ENCODE data around the gene BHMT2. TPM values are rescaled to one million over a fixed set of nuclear protein-coding genes. Genes with fewer than 3 reads are reported as not detected.

BHMT2 gene
- polyA plus RNA-seq, 3 donors = not detected

GRCh38 chr5:79059674-79060073 lies 9.9 kb upstream of the BHMT2 start:
- H3K27ac ChIP-seq (ENCODE audit: low read depth in 1 of 2, low read length in 2 of 2) = no peak overlapping the region
- H3K36me3 ChIP-seq (replicated peaks in 1 of 2; ENCODE audit: control insufficient read depth in 1 of 2, insufficient read depth in 2 of 2, low read length in 2 of 2) = no peaks in the 10 kb centered on the region
- intact Hi-C loops (cut with micrococcal nuclease) = no loop called here
- Mint-ChIP-seq H3K36me3 (no peaks in the 10 kb centered on the region), H3K4me1 (no peaks in the 10 kb centered on the region), H3K27me3 (ENCODE audit: low read depth in 3 of 3) (peaks cover 2 to 8% (median 4%) of the 10 kb centered on the region in 3 donors), H3K9me3 (peaks cover 0 to 2% (median 0%) of the 10 kb centered on the region in 7 donors), H3K4me3 (no peak overlapping the region), H3K27ac (no peak overlapping the region)
- DNase-seq = no peak
- H3K4me1 ChIP-seq (ENCODE audit: control insufficient read depth in 1 of 2, insufficient read depth in 2 of 2, low read length in 2 of 2) = no peaks in the 10 kb centered on the region
- no peaks in the 10 kb centered on the region for H3K79me2 ChIP-seq (ENCODE audit: insufficient read depth, low read length)
- H4K20me1 ChIP-seq (ENCODE audit: insufficient read depth, low read length) = no peaks in the 10 kb centered on the region
- WGBS (ENCODE audit: insufficient coverage) = no CpG with 5 or more reads among the region's 4 CpGs
- no peak overlapping the region for H3K4me3 ChIP-seq (replicated peaks in 1 of 3; ENCODE audit: low read depth in 2 of 3, low read length in 3 of 3)
- no peak for TF ChIP-seq CTCF (IDR thresholded peaks at IDR 0.05)
- no peaks in the 10 kb centered on the region for H3K27me3 ChIP-seq (ENCODE audit: control insufficient read depth in 2 of 2, insufficient read depth in 2 of 2, low read length in 2 of 2)
- no peak overlapping the region for H3K9ac ChIP-seq (ENCODE audit: insufficient read depth, low read length, poor library complexity, severe bottlenecking)
- H2AFZ ChIP-seq (ENCODE audit: insufficient read depth, low read depth, low read length, poor library complexity, severe bottlenecking) = no peak overlapping the region
- H3K4me2 ChIP-seq (replicated peaks; ENCODE audit: extremely low read depth, low read length, poor library complexity, severe bottlenecking) = no peak overlapping the region
- H3K9me3 ChIP-seq (replicated peaks in 1 of 2; ENCODE audit: control insufficient read depth in 1 of 2, insufficient read depth in 1 of 2, low read length in 2 of 2) = no peaks in the 10 kb centered on the region

GRCh38 chr5:79062436-79062835 lies 7.1 kb upstream of the BHMT2 start:
- H3K27ac ChIP-seq (ENCODE audit: low read depth in 1 of 2, low read length in 2 of 2) = no peak overlapping the region
- no peaks in the 10 kb centered on the region for H3K4me1 ChIP-seq (ENCODE audit: control insufficient read depth in 1 of 2, insufficient read depth in 2 of 2, low read length in 2 of 2)
- peaks cover 4 to 11% (median 5%) of the 10 kb centered on the region in 3 donors for H3K27me3 Mint-ChIP-seq (ENCODE audit: low read depth in 3 of 3)
- H2AFZ ChIP-seq (ENCODE audit: insufficient read depth, low read depth, low read length, poor library complexity, severe bottlenecking) = no peak overlapping the region
- H3K27ac Mint-ChIP-seq = no peak overlapping the region
- H3K4me3 ChIP-seq (replicated peaks in 1 of 3; ENCODE audit: low read depth in 2 of 3, low read length in 3 of 3) = no peak overlapping the region
- H3K79me2 ChIP-seq (ENCODE audit: insufficient read depth, low read length) = no peaks in the 10 kb centered on the region
- 100% methylated on average over 2 of the region's 3 CpGs for whole genome bisulfite sequencing (ENCODE audit: insufficient coverage)
- no peak overlapping the region for H3K9ac ChIP-seq (ENCODE audit: insufficient read depth, low read length, poor library complexity, severe bottlenecking)
- DNase-seq = no peak
- H3K9me3 ChIP-seq (replicated peaks in 1 of 2; ENCODE audit: control insufficient read depth in 1 of 2, insufficient read depth in 1 of 2, low read length in 2 of 2) = no peaks in the 10 kb centered on the region
- H3K4me1 Mint-ChIP-seq = no peaks in the 10 kb centered on the region
- H3K36me3 Mint-ChIP-seq = no peaks in the 10 kb centered on the region
- H3K36me3 ChIP-seq (replicated peaks in 1 of 2; ENCODE audit: control insufficient read depth in 1 of 2, insufficient read depth in 2 of 2, low read length in 2 of 2) = no peaks in the 10 kb centered on the region
- no peaks in the 10 kb centered on the region for H4K20me1 ChIP-seq (ENCODE audit: insufficient read depth, low read length)
- intact Hi-C loops (cut with micrococcal nuclease) = no loop called here
- TF ChIP-seq CTCF (IDR thresholded peaks at IDR 0.05) = no peak
- no peak overlapping the region for H3K4me3 Mint-ChIP-seq
- no peaks in the 10 kb centered on the region for H3K27me3 ChIP-seq (ENCODE audit: control insufficient read depth in 2 of 2, insufficient read depth in 2 of 2, low read length in 2 of 2)
- peaks cover 0 to 2% (median 0%) of the 10 kb centered on the region in 7 donors for H3K9me3 Mint-ChIP-seq
- H3K4me2 ChIP-seq (replicated peaks; ENCODE audit: extremely low read depth, low read length, poor library complexity, severe bottlenecking) = no peak overlapping the region
